HFFc6 (cell line): ENCODE data around the gene FOXP1. TPM values are rescaled to one million over a fixed set of nuclear protein-coding genes. Genes with fewer than 3 reads are reported as not detected.

ENCODE experiments used
- DNase-seq: peaks from one replicate; pipeline ENCODE4 v3.0.0-alpha.2; 2018
- H3K27ac Mint-ChIP-seq: 2 replicates; pipeline ENCODE4 v1.8.0; 2020; ENCODE audit warnings: mild to moderate bottlenecking, mixed read lengths
- H3K27me3 Mint-ChIP-seq: 2 replicates; pipeline ENCODE4 v1.8.0; 2021; ENCODE audit warnings: mild to moderate bottlenecking, moderate library complexity, mixed read lengths; ENCODE audit not compliant: insufficient read depth
- H3K36me3 Mint-ChIP-seq: 2 replicates; pipeline ENCODE4 v1.8.0; 2021; ENCODE audit warnings: low read depth, mixed read lengths
- H3K4me1 Mint-ChIP-seq: 2 replicates; pipeline ENCODE4 v1.8.0; 2020; ENCODE audit warnings: low read depth, mixed read lengths
- H3K4me3 Mint-ChIP-seq: 2 replicates; pipeline ENCODE4 v1.8.0; 2020; ENCODE audit warnings: mild to moderate bottlenecking, moderate library complexity, mixed read lengths
- H3K9me3 Mint-ChIP-seq: 2 replicates; pipeline ENCODE4 v1.8.0; 2020; ENCODE audit warnings: mild to moderate bottlenecking, mixed read lengths
- CTCF ChIP-seq: fragments of 200-600 bp; sonication (generic); IDR thresholded peaks from 2 replicates; pipeline ENCODE4 v1.5.0; 2021; ENCODE audit warnings: antibody characterized with exemption, mild to moderate bottlenecking
- total RNA-seq, 6 experiments: library from RNA; stranded (reverse); fragmentation: NEBNext Ultra II Directional; extraction: Animal tissue kit (Norgen Biotek cat#: 25700); gene quantifications; 2 replicates in 1 of 6; 3 replicates in 5 of 6; pipeline ENCODE4 v1.2.3, GENCODE V29; 2021

FOXP1 gene
- total RNA-seq, 6 experiments from 2014 or later: 32.2 to 59.3 (median 52.0) TPM

- H3K27me3 Mint-ChIP-seq: no peaks in the 10 kb centered on the region
- H3K9me3 Mint-ChIP-seq: peaks cover 10% of the 10 kb centered on the region
- peaks cover 12% of the 10 kb centered on the region for H3K36me3 Mint-ChIP-seq
- peaks cover 42% of the 10 kb centered on the region for H3K4me1 Mint-ChIP-seq
- peak; percentile 9 for DNase-seq
- no peak for TF ChIP-seq CTCF
- no peak overlapping the region for H3K4me3 Mint-ChIP-seq
- H3K27ac Mint-ChIP-seq: no peak overlapping the region
These were observed 152.5 kb downstream of the FOXP1 start for GRCh38 chr3:71430941-71431552.

GRCh38 chr3:71429597-71429988, 153.9 kb downstream of the FOXP1 start:
- no peaks in the 10 kb centered on the region for H3K27me3 Mint-ChIP-seq
- H3K27ac Mint-ChIP-seq: no peak overlapping the region
- H3K4me1 Mint-ChIP-seq: peaks cover 53% of the 10 kb centered on the region

GRCh38 chr3:71428841-71429596, 154.5 kb downstream of the FOXP1 start:
- Mint-ChIP-seq H3K4me3 (no peak overlapping the region), H3K27me3 (no peaks in the 10 kb centered on the region), H3K9me3 (no peaks in the 10 kb centered on the region), H3K4me1 (peaks cover 55% of the 10 kb centered on the region), H3K36me3 (peaks cover 13% of the 10 kb centered on the region), H3K27ac (no peak overlapping the region)
- TF ChIP-seq CTCF: no peak
- DNase-seq: no peak

More at GRCh38 chr3:71429597-71429988, 153.9 kb downstream of the FOXP1 start:
- Mint-ChIP-seq H3K36me3 (peaks cover 11% of the 10 kb centered on the region), H3K4me3 (no peak overlapping the region), H3K9me3 (peaks cover 2% of the 10 kb centered on the region)
- no peak for TF ChIP-seq CTCF
- DNase-seq: no peak

GRCh38 chr3:71425491-71426071, 157.9 kb downstream of the FOXP1 start:
- no peaks in the 10 kb centered on the region for H3K9me3 Mint-ChIP-seq
- H3K27me3 Mint-ChIP-seq: no peaks in the 10 kb centered on the region
- peak; percentile 59 for DNase-seq
- peaks cover 13% of the 10 kb centered on the region for H3K36me3 Mint-ChIP-seq
- H3K4me1 Mint-ChIP-seq: peaks cover 44% of the 10 kb centered on the region
- no peak for TF ChIP-seq CTCF
- H3K4me3 Mint-ChIP-seq: no peak overlapping the region
- no peak overlapping the region; the same call in 1 of the 2 replicates for H3K27ac Mint-ChIP-seq

GRCh38 chr3:71423151-71423906, 160.2 kb downstream of the FOXP1 start:
- Mint-ChIP-seq H3K27me3 (no peaks in the 10 kb centered on the region), H3K4me1 (peaks cover 34% of the 10 kb centered on the region), H3K4me3 (no peak overlapping the region), H3K27ac (no peak overlapping the region), H3K36me3 (peaks cover 13% of the 10 kb centered on the region), H3K9me3 (no peaks in the 10 kb centered on the region)
- TF ChIP-seq CTCF: peak; percentile 13; the same call in 1 of the 2 replicates
- DNase-seq: no peak
